HG03457 (cell line): ENCODE results near the gene KIAA0040.

Experiments used
- ATAC-seq: cut with Tn5 transposase; IDR thresholded peaks from one replicate; pipeline ENCODE4 v1.9.1; 2021; ENCODE audit warnings: moderate number of reproducible peaks; ENCODE audit not compliant: unreplicated experiment

The KIAA0040 gene

DNA sequence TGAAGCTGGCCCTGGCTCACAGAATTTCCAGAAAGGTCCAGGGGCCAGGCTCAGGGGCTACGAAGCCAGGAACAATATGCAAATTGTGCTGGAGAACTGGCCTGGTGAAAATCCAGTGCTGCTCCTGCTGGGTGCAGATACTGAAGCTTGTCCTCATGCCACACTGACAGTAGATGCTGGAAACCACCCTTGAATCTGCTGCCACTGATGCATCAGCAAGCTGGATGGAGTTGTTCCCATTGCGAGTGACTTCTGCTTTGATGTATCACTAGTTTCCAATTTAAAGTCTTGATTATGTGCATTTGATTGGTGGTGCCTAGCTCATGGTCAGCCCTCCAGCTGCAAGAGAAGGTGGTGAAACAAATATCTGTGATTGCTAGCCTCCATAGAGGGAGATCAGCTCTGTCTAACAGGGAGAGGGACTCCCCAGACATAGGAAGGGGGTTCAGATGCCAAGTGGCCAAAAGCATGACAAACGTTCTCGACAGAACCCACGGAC lies 11.0 kb upstream of the KIAA0040 start:
- no peak for ATAC-seq

DNA sequence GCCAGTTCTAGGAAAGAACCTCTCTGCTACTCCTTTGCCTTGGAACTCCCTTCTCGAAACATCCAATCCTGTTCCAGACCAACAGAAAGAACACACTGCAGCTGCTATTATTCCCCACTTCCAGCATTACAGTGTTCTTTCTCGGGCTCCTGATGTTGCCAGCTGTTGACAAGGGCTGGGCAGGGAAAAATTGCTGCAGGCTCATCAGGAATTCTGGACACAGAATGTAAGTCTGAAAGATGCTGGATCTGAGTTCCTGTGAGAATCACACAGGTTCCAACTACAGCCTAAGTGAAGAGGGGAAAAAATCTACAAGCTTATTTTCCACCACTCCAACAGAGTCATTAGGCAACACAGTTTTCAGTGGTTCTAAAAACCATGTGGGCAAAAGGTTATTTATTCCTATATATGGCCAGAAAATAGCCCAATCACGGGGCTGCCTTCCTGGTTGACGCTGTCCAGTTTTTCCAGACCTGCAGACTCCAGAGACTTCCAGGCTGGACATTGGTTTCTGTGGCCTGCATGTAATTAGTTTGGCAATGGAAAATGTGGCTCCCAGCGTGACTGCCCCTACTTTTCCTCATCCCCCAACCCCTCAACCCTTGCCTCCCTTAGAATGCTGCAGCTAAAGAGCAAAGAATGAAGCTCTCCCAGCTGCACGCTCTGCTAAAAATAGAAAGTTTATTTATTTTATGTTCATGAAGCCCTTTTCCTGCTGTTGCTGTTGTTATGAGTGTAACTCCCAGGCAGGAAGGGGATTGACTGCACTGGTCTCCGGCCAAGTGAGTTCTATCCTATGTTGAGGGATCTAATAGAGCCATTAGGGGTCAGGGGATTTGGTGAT lies 8.3 kb upstream of the KIAA0040 start:
- ATAC-seq = no peak

DNA sequence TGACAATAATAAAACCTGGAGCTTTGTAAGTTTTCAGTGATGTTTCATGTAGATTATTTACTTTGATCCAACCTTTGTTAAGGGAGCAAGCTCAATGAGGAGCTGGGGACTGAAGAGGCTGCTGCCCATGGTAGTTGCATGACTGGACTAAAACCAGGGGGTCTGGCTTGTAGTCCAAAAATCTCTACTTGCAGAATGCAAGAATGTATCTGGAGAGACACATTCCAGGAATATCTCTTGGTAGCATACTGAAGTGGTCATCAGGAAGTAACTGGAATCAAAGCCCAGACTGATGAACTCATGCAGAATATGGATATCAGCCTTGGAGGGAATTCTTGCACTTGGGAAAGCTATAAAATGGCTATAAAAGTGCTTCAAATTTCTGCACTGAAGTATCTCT lies 5.8 kb upstream of the KIAA0040 start:
- no peak for ATAC-seq

DNA sequence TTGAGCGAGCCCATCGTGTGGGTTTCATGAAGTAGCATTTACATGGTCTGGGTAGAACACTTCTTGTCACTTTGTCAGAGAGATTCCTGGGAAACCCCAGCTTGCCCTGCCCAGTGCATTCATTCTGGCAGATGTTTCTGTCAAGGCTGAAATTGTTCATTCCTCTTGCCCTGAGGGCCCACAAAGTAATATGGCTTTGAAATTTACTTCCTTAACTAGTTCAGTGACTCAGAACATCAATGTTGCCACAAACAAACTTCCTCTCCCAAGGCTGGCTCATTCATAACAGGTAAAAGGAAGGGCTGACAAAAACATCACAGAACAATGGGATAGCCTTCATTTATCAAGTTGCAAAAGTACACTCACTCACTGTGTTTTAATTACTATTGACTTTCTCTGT lies 5.0 kb upstream of the KIAA0040 start:
- ATAC-seq = no peak

DNA sequence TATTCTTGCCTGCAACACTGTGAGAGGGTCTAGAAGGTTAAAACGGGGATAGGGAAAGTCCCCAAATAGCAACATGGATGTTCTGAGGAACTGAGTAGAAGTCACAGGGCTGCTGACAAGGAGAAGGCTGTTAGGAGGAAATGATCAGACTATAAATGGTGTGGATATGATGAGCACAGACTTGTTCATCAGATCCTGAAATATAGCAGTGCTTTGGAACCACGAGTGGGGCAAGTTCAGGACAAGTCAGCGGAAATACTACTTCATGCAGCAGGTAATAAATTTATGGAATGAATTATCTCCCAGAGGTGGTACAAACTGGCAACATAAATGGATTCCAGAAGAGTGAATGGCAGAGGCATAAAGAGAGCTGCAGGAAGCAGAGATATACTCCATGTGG lies 3.2 kb upstream of the KIAA0040 start:
- no peak for ATAC-seq

DNA sequence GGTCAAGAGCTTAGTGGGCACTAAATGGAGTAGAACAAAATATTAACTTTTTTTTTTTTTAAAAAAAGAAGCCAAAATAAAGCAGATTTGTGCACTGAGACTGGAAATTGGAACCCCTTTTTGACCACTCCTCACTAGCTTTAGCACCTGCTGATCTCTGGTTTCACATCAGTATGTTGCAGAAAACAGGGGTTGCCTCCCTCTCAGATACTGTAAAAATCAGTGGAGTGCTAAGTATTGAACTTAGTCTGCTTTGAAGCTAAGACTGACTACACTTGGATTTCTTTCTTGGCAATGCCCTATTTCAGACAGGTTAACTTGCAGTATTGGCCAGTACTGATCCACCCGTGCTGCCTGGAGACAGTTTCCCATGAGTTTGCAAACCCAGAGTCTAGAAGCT lies 2.7 kb upstream of the KIAA0040 start:
- ATAC-seq = no peak

DNA sequence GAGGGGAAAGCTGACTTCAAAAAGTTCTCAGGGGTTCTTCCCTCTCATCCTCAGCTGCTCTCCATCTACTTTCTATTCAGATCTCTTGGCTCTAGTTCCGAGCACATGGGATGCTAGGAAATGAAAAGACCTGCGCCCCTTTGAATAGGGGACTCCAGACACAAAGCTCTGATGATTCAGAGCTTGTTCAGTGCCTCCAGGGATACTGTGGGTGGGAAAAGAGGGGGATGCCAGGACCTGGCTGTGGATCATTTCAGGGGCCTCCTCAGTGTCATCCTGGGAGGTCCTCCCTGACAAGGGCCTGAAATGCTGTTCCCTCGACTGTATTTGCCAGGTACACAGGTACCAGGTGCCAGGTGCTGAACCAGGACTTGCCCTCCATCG lies 943 bp upstream of the KIAA0040 start:
- ATAC-seq = no peak

DNA sequence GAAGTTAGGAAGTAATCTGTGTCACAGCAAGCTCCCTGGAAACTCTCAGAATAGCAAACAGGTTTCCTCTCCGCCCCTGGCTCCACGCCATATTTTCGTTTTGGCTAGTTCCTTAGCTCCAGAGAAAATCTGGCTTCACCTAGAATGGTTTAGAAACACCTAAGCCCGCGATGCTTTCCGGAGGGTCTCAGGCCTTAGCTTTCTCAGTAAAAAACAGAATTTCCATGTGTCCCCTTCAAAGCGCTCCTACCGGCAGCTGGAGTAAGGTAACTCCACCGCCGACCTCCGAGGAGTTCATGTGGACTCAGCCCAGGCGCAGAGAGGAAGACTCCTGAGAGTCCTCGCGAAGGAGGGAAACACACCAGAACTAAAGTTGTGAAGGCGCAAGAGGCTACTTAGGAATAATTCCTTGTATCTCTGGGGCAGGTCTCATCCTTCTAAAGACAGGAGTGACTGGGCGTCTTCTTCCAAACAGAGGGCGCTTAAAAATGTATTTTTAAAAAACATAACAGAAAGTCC lies 406 bp downstream of the KIAA0040 start:
- no peak for ATAC-seq

DNA sequence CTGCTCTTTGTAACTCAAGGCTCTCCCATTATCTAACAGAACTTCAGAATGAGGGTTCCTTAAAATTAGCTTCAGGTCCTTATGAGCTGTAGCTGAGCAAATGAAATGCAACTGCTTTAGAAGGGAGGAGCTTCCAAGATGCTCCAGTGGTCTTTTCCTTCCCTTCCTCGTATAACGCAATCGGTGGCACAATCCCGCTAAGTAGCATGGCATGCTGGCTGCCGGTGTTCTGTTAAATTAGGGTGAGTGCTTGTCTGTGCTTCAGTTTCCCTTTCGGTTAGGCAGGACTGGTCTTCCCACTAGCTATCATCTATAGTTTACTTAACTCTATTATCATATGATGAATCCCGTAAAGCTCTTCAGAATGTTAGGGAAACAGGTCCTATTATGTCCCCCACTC lies 917 bp downstream of the KIAA0040 start:
- no peak for ATAC-seq

DNA sequence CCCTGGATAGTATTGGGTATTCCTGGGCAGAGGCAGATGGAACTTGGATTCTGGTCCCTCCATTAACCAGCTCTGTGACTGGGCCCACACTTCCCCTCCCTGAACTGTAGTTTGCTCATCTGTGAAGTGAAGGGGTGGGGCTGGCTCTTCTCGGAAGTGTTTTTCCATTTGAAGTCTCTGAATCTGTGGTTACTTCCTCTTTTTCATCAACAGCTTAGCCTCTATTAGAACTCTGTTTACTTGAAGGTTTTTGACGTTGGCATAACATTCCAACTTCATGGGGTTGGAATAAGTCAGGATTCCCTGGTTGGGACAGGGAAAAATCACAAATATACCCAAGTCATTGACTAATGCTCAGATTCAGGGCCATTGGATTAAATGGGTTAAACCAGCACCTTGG lies 3.6 kb downstream of the KIAA0040 start:
- no peak for ATAC-seq

DNA sequence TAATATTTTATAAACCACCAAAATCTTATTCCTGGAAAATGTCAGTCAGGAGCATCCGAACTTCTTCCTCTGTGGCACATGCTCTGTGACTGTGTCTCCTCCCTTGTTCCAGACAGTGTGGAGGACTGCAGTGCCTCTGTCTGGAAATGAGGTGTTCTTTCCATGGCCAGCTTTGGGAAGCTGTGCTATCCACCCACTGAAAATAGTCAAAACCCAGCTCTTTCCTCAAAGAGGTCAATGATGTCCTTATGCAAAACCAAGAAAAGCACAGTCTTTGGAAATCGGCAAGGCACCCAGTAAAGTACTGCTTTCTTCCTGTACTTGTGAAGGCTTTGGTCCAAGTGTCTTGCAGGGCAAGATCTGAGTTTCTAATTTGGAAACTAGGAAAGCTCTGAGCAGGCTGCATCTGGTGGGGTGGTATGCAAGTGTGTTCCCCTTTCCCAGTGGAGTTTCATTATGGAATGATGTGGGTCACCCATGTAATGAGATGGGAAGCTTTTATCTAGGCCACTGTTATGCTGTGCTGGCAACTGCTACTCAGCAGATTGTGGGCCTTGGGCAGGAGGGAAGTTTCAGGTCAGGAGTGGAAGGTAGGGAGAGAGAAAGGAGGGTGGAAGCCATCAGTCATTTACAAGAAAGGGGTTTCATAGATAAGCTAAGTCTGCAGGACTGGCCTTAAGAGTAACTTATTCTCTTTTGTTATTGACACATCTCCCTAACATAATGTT lies 6.0 kb downstream of the KIAA0040 start:
- ATAC-seq = no peak

DNA sequence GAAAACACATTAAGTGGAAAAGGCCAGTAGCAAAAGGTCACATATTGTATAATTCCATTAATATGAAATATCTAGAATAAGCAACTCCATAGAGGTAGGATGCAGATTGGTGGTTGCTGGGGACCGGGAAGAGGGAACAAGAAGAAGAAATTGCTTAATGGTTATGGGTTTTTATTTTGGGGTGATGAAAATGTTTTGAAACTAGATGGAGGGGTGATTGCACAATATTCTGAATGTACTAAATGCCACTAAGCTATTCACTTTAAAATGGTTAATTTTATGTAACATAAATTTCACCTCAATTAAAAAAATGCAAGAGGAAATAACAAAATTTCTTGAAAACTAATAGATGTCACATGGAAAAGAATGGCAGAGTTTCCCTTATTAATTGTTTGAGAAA lies 6.7 kb downstream of the KIAA0040 start:
- ATAC-seq = no peak

DNA sequence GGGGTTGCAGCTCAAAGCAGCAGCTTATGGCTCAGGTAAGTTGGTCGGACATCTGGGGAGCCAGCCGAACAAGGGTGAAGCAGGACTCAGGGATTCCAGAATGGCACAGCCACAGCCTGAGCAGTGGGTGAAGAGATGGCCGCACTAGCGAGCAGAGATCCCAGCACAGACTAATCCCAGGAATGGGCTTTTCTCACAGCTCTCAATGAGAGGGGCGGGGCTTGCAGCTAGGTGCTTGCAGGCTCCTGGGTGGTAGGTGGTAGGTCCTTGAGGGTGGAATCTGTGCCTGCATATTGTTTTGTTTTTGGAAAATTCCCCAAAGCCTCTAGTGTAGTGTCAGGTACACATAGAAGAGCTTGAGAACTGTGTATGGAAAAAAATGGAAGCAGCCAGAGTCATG lies 9.0 kb downstream of the KIAA0040 start:
- ATAC-seq = no peak

DNA sequence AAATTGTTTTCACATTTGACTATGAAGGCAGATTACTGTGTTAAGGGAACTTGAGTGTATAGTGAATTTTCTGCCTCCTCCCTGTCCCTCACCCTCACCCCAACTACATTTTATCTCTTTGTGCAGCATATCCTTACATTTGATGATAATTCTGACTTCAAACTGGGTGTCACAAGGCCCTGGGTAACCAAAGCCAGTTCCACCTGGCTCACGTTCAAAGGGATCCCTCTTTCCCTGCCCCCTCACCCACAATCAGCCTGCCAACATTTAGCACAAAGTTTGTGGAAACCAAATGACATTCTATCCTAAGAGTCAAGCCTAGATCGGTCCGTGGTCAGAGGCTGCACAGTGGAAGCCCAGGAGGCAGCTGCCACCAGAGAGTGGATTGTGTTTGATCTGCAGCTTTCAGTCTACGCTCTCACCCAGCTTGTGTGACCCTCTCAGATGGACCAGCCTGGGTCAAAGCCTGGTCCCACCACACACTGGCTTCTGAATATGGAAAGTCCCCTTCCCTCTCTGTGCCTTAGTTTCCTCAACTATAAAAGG lies 10.3 kb downstream of the KIAA0040 start:
- ATAC-seq = no peak

DNA sequence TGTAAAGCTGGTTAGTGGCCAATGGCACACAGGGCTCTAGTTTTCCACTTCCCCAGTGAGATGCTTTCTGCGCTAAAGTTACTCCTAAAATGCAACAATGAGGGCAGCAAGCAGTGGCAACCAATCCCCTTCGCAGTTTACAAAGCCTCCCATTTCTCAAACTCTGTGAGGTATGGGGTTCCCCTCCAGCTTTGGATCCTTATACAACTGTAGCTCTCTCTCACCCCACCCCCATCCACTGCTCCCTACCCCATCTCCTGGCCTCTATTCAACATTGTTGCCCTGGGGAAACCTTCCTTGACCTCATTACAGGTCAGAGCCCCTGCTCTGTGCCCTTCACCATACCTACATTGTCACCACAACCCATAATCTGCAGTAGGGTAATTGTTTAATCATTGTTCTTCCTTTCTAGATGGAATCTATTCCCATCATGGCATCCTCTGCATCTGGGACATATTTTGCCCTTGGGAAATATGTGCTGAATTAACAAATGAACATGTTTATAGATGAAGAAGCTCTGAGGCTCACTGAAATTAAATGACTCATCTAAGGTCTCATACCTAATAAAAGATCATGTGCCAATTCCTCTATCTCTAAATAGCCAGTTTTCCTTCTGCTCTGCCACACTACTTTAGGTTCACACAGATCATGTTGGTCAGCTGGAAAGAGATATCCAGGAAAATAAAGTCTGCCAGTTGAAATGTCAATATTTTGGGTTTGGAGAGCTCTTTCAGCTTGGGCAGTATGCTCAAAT lies 12.6 kb downstream of the KIAA0040 start:
- ATAC-seq = no peak

DNA sequence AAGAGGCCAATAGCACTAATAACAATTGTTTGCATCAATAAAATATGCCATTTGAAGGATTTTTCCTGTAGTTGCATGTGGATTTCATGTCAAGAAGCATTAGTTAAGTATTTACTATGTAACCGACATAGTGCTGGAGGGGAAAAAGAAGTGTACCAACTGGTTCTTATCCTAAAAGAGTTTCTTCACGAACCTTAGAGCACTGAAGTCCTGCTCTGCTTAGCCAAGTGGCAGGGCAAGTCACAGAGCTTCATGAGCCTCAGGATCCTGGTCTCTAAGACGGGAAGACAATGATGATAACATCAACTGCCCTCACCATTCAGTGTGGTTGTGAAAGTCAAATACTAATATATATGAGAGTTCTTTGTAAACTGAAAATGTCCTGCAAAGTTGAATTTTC lies 14.1 kb downstream of the KIAA0040 start:
- ATAC-seq = no peak

DNA sequence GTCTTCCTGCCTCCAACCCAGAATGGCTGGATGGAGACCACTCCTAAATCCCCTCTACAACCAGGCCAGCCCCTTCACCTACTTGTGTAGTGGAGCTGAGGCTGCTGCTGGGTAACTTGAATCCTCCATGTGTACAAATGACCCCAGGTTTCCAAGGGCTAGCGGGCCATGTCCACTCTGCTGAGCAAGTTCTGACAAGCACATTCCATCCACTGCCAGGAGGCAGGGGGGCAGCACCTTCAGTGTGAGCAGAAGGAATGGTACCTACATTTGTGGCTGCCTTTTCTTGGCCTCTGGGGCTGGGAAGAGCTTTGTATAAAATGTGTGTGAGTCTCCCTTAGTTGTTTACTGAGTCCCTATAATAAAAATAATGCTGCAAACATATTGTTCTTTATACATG lies 14.5 kb downstream of the KIAA0040 start:
- no peak for ATAC-seq

DNA sequence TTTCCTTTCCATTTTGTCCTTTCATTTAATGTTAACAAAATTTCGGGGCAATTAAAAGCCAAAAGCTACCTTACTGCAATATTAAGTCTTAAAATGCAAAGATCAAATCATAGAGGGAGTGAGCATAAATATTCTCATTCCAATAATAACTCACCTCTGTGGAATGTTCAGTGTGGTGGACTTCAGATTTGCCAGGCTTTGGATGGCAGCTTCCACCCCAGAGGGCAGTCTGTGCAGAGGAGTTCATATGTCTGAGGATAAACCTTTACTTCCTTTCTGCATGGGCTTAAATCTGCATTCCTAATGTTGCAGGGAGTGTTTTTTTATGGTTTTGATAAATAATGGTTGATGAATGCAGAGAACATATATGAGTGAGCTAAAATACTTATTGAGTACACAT lies 16.3 kb downstream of the KIAA0040 start:
- no peak for ATAC-seq

DNA sequence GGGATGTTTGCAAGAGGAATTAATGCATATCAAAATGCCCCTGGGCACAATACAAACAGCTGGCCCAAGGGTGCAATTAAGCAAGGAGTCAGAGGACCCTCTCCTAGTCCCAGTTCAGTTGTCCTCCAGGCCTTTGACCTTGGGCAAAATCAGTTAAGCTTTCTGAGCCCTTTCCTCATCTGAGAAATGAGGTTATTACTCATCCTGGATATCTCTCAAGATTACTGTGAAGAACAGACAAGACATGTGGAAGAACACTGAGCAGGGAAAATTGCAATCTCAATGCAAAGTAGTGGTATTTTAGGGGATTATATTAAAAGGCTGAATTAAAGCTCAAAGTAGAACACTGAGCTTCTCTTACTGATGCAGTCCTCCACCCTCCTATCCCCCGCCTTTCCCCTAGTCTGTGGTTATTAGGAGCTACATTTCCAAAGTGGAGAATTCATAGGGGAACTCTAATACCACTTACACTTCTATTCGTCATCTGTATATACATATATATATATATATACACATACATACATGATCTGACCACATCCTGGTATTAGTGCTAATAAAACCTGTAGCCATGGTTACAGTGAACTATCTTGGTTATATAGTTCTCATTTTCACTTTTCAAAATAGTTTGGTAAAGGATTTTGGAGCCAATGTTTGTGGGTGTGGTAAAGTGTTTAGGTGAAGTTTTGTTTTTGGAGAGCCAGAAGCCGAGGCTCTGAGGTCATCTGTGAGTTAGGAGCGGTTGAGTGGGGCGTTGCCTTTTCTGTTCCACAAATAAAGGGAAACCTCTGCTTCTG lies 18.1 kb downstream of the KIAA0040 start:
- ATAC-seq = peak; percentile 58

DNA sequence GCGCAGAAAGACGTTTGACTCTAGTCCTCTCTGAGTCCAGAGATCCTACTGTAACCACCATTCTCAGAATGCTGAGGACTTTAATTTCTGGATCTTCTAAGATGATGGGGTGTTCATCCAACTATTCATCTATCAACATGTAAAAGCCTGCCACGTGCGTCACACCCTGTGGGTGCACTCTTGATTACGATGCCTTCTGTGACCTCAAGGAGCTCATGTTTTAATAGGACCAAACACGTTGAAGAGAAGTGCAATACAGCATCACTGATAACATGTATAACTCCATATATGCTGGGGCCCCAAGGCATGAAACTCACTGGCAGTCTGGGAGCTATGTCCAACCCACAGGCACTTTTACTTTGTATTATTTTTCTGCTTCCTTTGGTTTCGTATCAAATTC lies 19.0 kb downstream of the KIAA0040 start:
- ATAC-seq = no peak
